Naive thymus-derived CD4-positive, alpha-beta T cell (primary cell): Measurements from ENCODE around the gene NFATC2IP. TPM values are rescaled to one million over a fixed set of nuclear protein-coding genes. Genes with fewer than 3 reads are reported as not detected.
A peak's percentile ranks its signal among the peaks of the same experiment; 100 is the strongest.
"Not testable (repeated sequence)": the region's sequence is repeated elsewhere in the genome, so short reads cannot be mapped to it uniquely, and the experiment has no call there.

Experiments used
- ATAC-seq: fragments of 150-1000 bp; cut with Tn5 transposase; 2 replicates; pipeline ENCODE4 v1.10.0; 2021; ENCODE audit warnings: mild to moderate bottlenecking, moderate library complexity
- CTCF ChIA-PET: fragments of 350-600 bp; sonication (Branson Sonifier 250); formaldehyde crosslinking; loops from one replicate; lab custom pipeline; 2021; ENCODE audit warnings: antibody characterized with exemption; lab: Charles Lee
- POLR2A ChIA-PET: fragments of 350-600 bp; sonication (Branson Sonifier 250); formaldehyde crosslinking; loops from one replicate; lab custom pipeline; 2021; ENCODE audit warnings: antibody characterized with exemption, inconsistent platforms; lab: Charles Lee
- DNase-seq, 9 donors: peaks; one replicate each; pipeline versions ENCODE4 v3.0.0 to v3.0.0-alpha.2; 2020 to 2022; ENCODE audit warnings: mixed read lengths in 1 of 9
- H3K27ac ChIP-seq: one replicate; pipeline ENCODE4 v1.7.0; 2013; ENCODE audit warnings: mild to moderate bottlenecking, low read depth, low read length, moderate library complexity
- H3K27me3 ChIP-seq, 2 donors: one replicate each; pipeline ENCODE4 v1.7.0; 2013; ENCODE audit warnings: low read length in 2 of 2, mild to moderate bottlenecking in 2 of 2, moderate library complexity in 2 of 2; ENCODE audit not compliant: control insufficient read depth in 2 of 2, insufficient read depth in 2 of 2
- H3K36me3 ChIP-seq, 3 experiments: 1 replicate in 2 of 3; 2 replicates in 1 of 3; pipeline ENCODE4 v1.7.0; 2013; ENCODE audit warnings: low read length in 3 of 3, mild to moderate bottlenecking in 3 of 3, moderate library complexity in 1 of 3; ENCODE audit not compliant: insufficient read depth in 3 of 3, control insufficient read depth in 2 of 3
- H3K4me1 ChIP-seq, 2 donors: one replicate each; pipeline ENCODE4 v1.7.0; 2013; ENCODE audit warnings: low read length in 2 of 2, mild to moderate bottlenecking in 2 of 2, moderate library complexity in 1 of 2; ENCODE audit not compliant: control insufficient read depth in 2 of 2, insufficient read depth in 2 of 2
- H3K4me3 ChIP-seq: 2 replicates; pipeline ENCODE4 v1.7.0; 2013; ENCODE audit warnings: mild to moderate bottlenecking, low read length
- H3K9me3 ChIP-seq, 3 experiments: 1 replicate in 2 of 3; 2 replicates in 1 of 3; pipeline ENCODE4 v1.7.0; 2013; ENCODE audit warnings: low read length in 3 of 3; ENCODE audit not compliant: control insufficient read depth in 2 of 3
- H3K27ac Mint-ChIP-seq, 9 donors: one replicate each; pipeline ENCODE4 v1.8.0; 2020 to 2022; ENCODE audit warnings: mixed read lengths in 9 of 9, mild to moderate bottlenecking in 8 of 9, moderate library complexity in 5 of 9, inconsistent platforms in 2 of 9
- H3K27me3 Mint-ChIP-seq, 5 donors: one replicate each; pipeline ENCODE4 v1.8.0; 2021 to 2022; ENCODE audit warnings: mixed read lengths in 5 of 5, mild to moderate bottlenecking in 1 of 5
- H3K36me3 Mint-ChIP-seq, 5 donors: one replicate each; pipeline ENCODE4 v1.8.0; 2020 to 2022; ENCODE audit warnings: mixed read lengths in 5 of 5, mild to moderate bottlenecking in 3 of 5, inconsistent platforms in 1 of 5
- H3K4me1 Mint-ChIP-seq, 7 donors: one replicate each; pipeline ENCODE4 v1.8.0; 2020 to 2022; ENCODE audit warnings: mixed read lengths in 7 of 7, mild to moderate bottlenecking in 3 of 7, inconsistent platforms in 1 of 7
- H3K4me3 Mint-ChIP-seq, 10 donors: one replicate each; pipeline ENCODE4 v1.8.0; 2020 to 2022; ENCODE audit warnings: mild to moderate bottlenecking in 10 of 10, mixed read lengths in 10 of 10, moderate library complexity in 6 of 10, inconsistent platforms in 2 of 10
- H3K9me3 Mint-ChIP-seq, 11 donors: one replicate each; pipeline ENCODE4 v1.8.0; 2020 to 2022; ENCODE audit warnings: mixed read lengths in 11 of 11, mild to moderate bottlenecking in 4 of 11, inconsistent platforms in 1 of 11, moderate library complexity in 1 of 11
- intact Hi-C, 2 donors: fragments of 100-400 bp; cut with micrococcal nuclease; formaldehyde crosslinking; loops; one replicate each; pipeline ENCODE4 v1.15.1; 2023
- polyA plus RNA-seq, 2 donors: library from polyadenylated mRNA; unstranded; fragments of 300-500 nt; fragmentation: Illumina TruSeq; gene quantifications; one replicate each; pipeline ENCODE4 v1.2.3, GENCODE V29; 2021
- total RNA-seq, 6 experiments: library from RNA in 5 of 6; stranded (reverse) in 5 of 6; gene quantifications; 1 replicate in 5 of 6; 2 replicates in 1 of 6; pipeline ENCODE4 v1.2.3 and lab custom pipeline; 2021 to 2026

Gene NFATC2IP
- total and polyA plus RNA-seq, 7 experiments from 2014 or later = 26.0 to 117 (median 77.8) TPM

- peaks cover 0 to 22% (median 0%) of the 10 kb centered on the region in 3 experiments for H3K36me3 ChIP-seq
- peaks cover 7 to 8% of the 10 kb centered on the region in 2 donors for H3K4me1 ChIP-seq
- no peaks in the 10 kb centered on the region for H3K9me3 ChIP-seq
- peak within 1 kb of the TSS; percentile 74 for H3K4me3 ChIP-seq
- intact Hi-C loops = loop anchor here (1.0 to 5.0 kb wide), 10 partner anchors 11 to 103 kb away; partner anchors contain the start of genes SH2B1 (in 2 of the 2), TUFM (in 2 of the 2), ATXN2L (in 1 of the 2) and LAT (in 1 of the 2)
- peak; percentile 89 for ATAC-seq
- Mint-ChIP-seq H3K27me3 (no peaks in the 10 kb centered on the region), H3K4me1 (peaks cover 15 to 24% (median 19%) of the 10 kb centered on the region in 7 donors), H3K9me3 (no peaks in the 10 kb centered on the region), H3K4me3 (peak within 1 kb of the TSS; percentile 89 to 97 (median 94)), H3K27ac (peak within 1 kb of the TSS; percentile 97 to 99 (median 99)), H3K36me3 (peaks cover 0 to 6% (median 3%) of the 10 kb centered on the region in 5 donors)
- CTCF ChIA-PET = interaction anchor here (0.6 to 2.7 kb wide), 3 partner anchors 20 to 1507 kb away, joined by 3 to 11 read pairs (median 5); partner anchors contain the start of gene ATXN2L
- POLR2A ChIA-PET = interaction anchor here (1.0 to 3.4 kb wide), 14 partner anchors 8 to 106 kb away, joined by 3 to 14 read pairs (median 4); partner anchors contain the start of genes ATXN2L, NFATC2IP and TUFM
- peak within 1 kb of the TSS; percentile 99 for H3K27ac ChIP-seq
- no peaks in the 10 kb centered on the region for H3K27me3 ChIP-seq
- DNase-seq = peak; percentile 89 to 100 (median 96)
Observed at GRCh38 chr16:28924762-28925385, 25.9 kb upstream of the NFATC2IP start, which contains the start of gene RABEP2. TSS of gene RABEP2 (minus strand) at chr16:28925238. CDS start at chr16:28925163, 75 bp downstream.

DNA sequence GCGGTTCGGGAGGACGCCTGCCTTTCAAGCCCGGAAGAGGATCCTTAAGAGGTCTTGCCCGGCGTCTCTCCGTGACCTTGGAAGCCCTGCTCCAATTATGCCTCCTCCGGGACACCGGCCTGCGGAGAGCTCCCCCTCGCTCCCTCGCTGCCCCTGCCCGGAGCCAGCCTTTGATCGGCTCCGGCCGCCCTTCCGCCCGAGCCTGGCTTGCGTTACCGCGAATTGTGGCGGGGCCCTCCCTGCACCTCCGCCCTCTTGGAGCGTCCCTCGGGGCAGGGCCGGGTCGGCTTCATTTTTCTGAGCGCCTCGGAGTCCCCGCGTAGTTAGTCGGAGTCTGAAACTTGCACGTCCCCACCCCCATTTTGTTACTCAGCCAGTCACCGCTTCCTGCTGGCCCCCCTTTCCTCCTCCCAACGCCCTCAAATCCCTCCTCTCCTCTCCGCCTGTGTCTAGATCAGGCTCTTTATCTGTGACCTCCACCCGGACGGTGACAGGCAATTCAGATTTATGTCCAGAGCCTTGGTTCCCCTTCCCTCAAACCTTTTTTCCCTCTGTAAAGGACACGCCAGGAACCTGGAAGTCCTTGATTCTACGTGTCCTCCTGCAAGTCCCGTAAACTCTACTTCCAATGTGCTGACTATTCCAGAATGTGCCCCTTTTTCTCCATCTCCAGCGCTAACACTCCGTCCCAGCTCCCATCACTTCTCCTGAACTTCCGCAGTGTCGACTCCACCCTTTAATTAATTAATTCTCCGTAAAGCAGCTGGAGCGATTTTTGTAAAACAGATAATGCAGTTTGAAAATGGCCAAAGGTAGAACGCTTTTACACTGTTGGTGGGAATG lies 25.1 kb upstream of the NFATC2IP start:
- CTCF ChIA-PET = interaction anchor here (2.7 kb wide), 1 partner anchor 19 kb away, joined by 11 read pairs; no protein-coding TSS in a partner anchor
- peak in 7 of 9 donors; percentile 82 to 90 (median 88) for DNase-seq

DNA sequence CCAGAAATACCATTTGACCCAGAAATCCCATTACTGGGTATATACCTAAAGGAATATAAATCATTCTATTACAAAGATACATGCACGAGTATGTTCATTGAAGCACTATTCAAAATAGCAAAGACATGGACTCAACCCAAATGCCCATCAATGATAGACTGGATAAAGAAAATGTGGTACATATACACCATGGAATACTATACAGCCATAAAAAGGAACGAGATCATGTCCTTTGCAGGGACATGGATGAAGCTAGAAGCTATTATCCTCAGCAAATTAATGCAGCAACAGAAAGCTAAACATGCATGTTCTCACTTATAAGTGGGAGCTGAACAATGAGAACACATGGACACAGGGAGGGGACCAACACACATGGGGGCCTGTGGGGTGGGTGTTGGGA lies 24.5 kb upstream of the NFATC2IP start:
- not testable (repeated sequence) for ATAC-seq, H3K36me3 Mint-ChIP-seq, DNase-seq, H3K9me3 Mint-ChIP-seq, H3K4me3 ChIP-seq, H3K27me3 ChIP-seq, H3K27me3 Mint-ChIP-seq, H3K9me3 ChIP-seq
- peak overlapping the region; percentile 89 to 97 (median 94) for H3K4me3 Mint-ChIP-seq
- intact Hi-C loops = loop anchor here in 1 of 2 donors (5.0 kb wide), 1 partner anchor 61 kb away; the partner anchor contains the start of gene LAT
- ChIA-PET CTCF (interaction anchor here (2.7 kb wide), 1 partner anchor 19 kb away, joined by 11 read pairs; no protein-coding TSS in a partner anchor), POLR2A (interaction anchor here (0.6 to 3.4 kb wide), 9 partner anchors 9 to 617 kb away, joined by 3 to 14 read pairs (median 6); partner anchors contain the start of genes ATXN2L and NFATC2IP)
- Histone ChIP-seq H3K27ac (peak overlapping the region; percentile 99), H3K36me3 (peaks cover 0 to 17% (median 0%) of the 10 kb centered on the region in 3 experiments), H3K4me1 (peaks cover 13 to 15% of the 10 kb centered on the region in 2 donors)
- H3K27ac Mint-ChIP-seq = peak overlapping the region; percentile 97 to 99 (median 99)
- peaks cover 19 to 35% (median 27%) of the 10 kb centered on the region in 7 donors for H3K4me1 Mint-ChIP-seq

More for the DNA sequence above, 25.1 kb upstream of the NFATC2IP start:
- POLR2A ChIA-PET = interaction anchor here (0.6 to 3.4 kb wide), 18 partner anchors 9 to 675 kb away, joined by 3 to 14 read pairs (median 4); partner anchors contain the start of genes ATXN2L, NFATC2IP and TUFM
- H3K9me3 Mint-ChIP-seq = no peaks in the 10 kb centered on the region
- Histone ChIP-seq H3K27ac (peak overlapping the region; percentile 99), H3K27me3 (no peaks in the 10 kb centered on the region), H3K36me3 (peaks cover 0 to 22% (median 0%) of the 10 kb centered on the region in 3 experiments), H3K4me1 (peaks cover 8 to 9% of the 10 kb centered on the region in 2 donors), H3K4me3 (peak overlapping the region; percentile 74), H3K9me3 (no peaks in the 10 kb centered on the region)
- H3K36me3 Mint-ChIP-seq = peaks cover 0 to 5% (median 3%) of the 10 kb centered on the region in 5 donors
- ATAC-seq = peak; percentile 69
- H3K27me3 Mint-ChIP-seq = no peaks in the 10 kb centered on the region
- H3K27ac Mint-ChIP-seq = peak overlapping the region; percentile 97 to 99 (median 99)
- intact Hi-C loops = loop anchor here (1.0 to 5.0 kb wide), 10 partner anchors 11 to 103 kb away; partner anchors contain the start of genes SH2B1 (in 2 of the 2), TUFM (in 2 of the 2), ATXN2L (in 1 of the 2) and LAT (in 1 of the 2)
- peak overlapping the region; percentile 89 to 97 (median 94) for H3K4me3 Mint-ChIP-seq
- H3K4me1 Mint-ChIP-seq = peaks cover 15 to 30% (median 21%) of the 10 kb centered on the region in 7 donors

GRCh38 chr16:28927815-28928214 lies 22.9 kb upstream of the NFATC2IP start:
- ATAC-seq = no peak
- ChIA-PET CTCF (interaction anchor here (0.8 to 2.7 kb wide), 2 partner anchors 11 to 17 kb away, joined by 3 to 11 read pairs; no protein-coding TSS in a partner anchor), POLR2A (interaction anchor here (0.7 to 3.4 kb wide), 3 partner anchors 8 to 16 kb away, joined by 3 to 14 read pairs (median 4); no protein-coding TSS in a partner anchor)
- intact Hi-C loops = loop anchor here in 1 of 2 donors (5.0 kb wide), 1 partner anchor 59 kb away; the partner anchor contains the start of gene LAT
- Histone ChIP-seq H3K27ac (no peak overlapping the region), H3K4me3 (no peak overlapping the region), H3K4me1 (peaks cover 13 to 15% of the 10 kb centered on the region in 2 donors), H3K36me3 (peaks cover 0 to 13% (median 0%) of the 10 kb centered on the region in 3 experiments), H3K9me3 (no peaks in the 10 kb centered on the region), H3K27me3 (no peaks in the 10 kb centered on the region)
- DNase-seq = no peak
- H3K27me3 Mint-ChIP-seq = no peaks in the 10 kb centered on the region
- no peaks in the 10 kb centered on the region for H3K36me3 Mint-ChIP-seq
- H3K9me3 Mint-ChIP-seq = no peaks in the 10 kb centered on the region
- peaks cover 18 to 38% (median 27%) of the 10 kb centered on the region in 7 donors for H3K4me1 Mint-ChIP-seq
- H3K4me3 Mint-ChIP-seq = no peak overlapping the region
- H3K27ac Mint-ChIP-seq = peak overlapping the region in 6 of 9 donors; percentile 23 to 59 (median 36)

DNA sequence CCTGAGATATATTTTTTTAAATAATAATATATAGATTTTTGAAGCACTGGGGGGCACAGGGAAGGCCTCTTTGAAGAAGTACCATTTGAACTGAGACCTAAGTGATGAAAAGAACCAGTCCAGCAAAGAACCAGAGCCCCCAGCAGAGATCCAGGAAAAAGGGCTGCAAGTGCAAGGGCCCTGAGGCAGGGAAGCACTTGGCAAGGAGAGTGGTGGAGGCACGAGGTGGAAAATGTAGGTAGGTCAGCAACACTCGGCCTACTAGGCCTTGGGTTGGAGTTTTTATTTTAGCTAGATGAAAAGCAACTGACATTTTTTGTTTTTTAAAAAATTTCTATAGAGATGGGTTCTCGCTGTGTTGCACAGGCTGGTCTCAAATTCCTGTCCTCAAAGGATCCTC lies 20.5 kb upstream of the NFATC2IP start:
- H3K9me3 Mint-ChIP-seq = peaks cover 0 to 7% (median 0%) of the 10 kb centered on the region in 11 donors
- Histone ChIP-seq H3K4me3 (no peak overlapping the region), H3K36me3 (peaks cover 0 to 4% (median 0%) of the 10 kb centered on the region in 3 experiments), H3K27ac (peak overlapping the region; percentile 45), H3K27me3 (no peaks in the 10 kb centered on the region), H3K9me3 (no peaks in the 10 kb centered on the region), H3K4me1 (peaks cover 9% of the 10 kb centered on the region in 2 donors)
- ChIA-PET POLR2A (interaction anchor here (0.7 kb wide), 1 partner anchor 97 kb away, joined by 3 read pairs; no protein-coding TSS in a partner anchor), CTCF (no interaction called here)
- H3K4me3 Mint-ChIP-seq = no peak overlapping the region
- DNase-seq = no peak
- H3K27ac Mint-ChIP-seq = peak overlapping the region in 6 of 9 donors; percentile 10 to 91 (median 78)
- H3K4me1 Mint-ChIP-seq = peaks cover 14 to 32% (median 21%) of the 10 kb centered on the region in 7 donors
- H3K36me3 Mint-ChIP-seq = no peaks in the 10 kb centered on the region
- no peaks in the 10 kb centered on the region for H3K27me3 Mint-ChIP-seq
- intact Hi-C loops = no loop called here
- ATAC-seq = no peak
